Right ventricle myocardium superior (tissue), 1 donor: Measurements from ENCODE around the gene CHRNA10. TPM values are rescaled to one million over a fixed set of nuclear protein-coding genes. Genes with fewer than 3 reads are reported as not detected.

Source experiments
- ATAC-seq: fragments of 200-7000 bp; cut with Tn5 transposase; one replicate; pipeline ENCODE4 v1.9.1; 2020; ENCODE audit warnings: mild to moderate bottlenecking; ENCODE audit not compliant: poor library complexity
- DNase-seq: peaks from one replicate; pipeline ENCODE4 v3.0.0-alpha.2; 2020
- intact Hi-C: fragments of 100-400 bp; cut with DNase I; formaldehyde crosslinking; loops from one replicate; pipeline ENCODE4 v1.11.2; 2022
- long read RNA-seq: library from polyadenylated mRNA; unstranded; transcript quantifications from one replicate; pipeline ENCODE4 v2.0.0, GENCODE V29; 2021
- total RNA-seq: library from RNA; stranded (reverse); fragmentation: NEBNext Ultra II Directional; extraction: Animal tissue kit (Norgen Biotek cat#: 25700); gene quantifications from one replicate; pipeline ENCODE4 v1.2.1, GENCODE V29; 2021
- donor health status: DM: no; HTN: yes; CAD: no; lungs with severe emphysema.

Gene CHRNA10, protein sequence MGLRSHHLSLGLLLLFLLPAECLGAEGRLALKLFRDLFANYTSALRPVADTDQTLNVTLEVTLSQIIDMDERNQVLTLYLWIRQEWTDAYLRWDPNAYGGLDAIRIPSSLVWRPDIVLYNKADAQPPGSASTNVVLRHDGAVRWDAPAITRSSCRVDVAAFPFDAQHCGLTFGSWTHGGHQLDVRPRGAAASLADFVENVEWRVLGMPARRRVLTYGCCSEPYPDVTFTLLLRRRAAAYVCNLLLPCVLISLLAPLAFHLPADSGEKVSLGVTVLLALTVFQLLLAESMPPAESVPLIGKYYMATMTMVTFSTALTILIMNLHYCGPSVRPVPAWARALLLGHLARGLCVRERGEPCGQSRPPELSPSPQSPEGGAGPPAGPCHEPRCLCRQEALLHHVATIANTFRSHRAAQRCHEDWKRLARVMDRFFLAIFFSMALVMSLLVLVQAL
- 1.6 TPM for total RNA-seq
- long read RNA-seq, partial matches to known transcripts = 2 of 3 reads
- long read RNA-seq, other reads (novel, unspliced or antisense) = 1 of 3 reads

DNA sequence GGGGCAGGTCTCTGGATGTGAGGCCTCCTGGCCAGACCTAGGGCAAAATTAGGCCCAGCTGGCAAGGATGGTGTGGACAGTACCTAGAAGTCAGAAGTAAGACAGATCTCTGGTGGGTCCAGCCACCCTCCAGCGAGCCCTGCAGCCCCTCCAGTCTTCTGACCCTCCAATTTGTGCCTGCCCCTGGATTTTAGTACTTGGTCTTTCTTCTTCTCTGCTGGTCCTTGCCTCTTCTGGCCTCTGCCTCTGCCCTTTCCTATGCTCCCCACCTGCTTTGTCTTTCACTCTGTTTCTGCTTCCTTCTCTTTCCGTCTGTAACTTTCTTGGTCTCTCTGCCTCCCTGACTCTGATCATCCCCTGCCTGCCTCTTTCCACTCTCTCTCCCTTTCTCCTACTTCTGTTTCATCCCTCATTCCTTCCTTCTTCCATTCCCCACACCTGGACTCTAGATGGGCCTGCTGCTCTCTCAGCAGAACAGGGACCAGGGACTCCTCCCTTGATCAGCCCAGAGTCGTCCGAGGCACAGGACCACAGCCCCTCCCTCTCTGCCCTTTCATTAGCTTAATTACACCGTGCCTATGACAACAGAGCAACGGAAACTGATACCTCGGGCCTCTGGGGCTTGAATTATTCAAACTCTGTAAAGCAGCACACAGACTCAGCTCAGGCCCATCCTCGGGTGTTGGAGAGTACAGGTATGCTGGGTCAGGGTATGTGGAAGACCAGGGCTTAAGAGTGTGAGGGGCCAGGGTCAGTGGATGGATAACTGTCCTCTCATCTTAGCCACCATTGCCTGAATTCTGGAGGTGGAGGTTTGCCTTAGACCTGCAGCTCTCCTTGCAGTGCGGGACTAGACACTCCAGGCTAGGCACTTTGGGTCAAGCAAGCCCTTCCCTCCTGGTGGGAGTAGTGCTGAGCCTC, at the start of gene CHRNA10:
Gene CHRNA10, minus strand, starts transcription at position 51 of the 921 bp plus-strand sequence. CDS start 72 bp downstream, outside the sequence.
- DNase-seq (no peak), ATAC-seq (peak; percentile 14)

DNA sequence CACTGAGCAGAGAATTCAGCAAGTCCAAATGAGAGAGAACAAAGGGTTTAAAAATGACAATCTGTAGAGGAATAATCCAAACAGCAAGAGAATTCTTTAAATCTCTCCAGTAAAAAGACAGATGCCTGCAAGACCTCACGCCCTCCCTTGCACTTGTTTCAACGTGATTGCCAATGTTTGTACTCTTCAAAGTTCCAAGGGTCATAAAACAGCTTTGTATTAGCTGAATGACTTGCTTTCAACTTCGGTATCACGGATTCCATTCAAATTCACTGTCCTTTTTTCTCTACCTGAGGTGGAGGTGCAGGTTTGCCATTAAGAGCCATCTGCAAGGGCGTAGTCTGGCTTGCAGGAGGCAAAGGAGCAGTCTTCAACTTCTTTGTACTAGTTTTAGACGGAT, 41.1 kb upstream of the CHRNA10 start:
- DNase-seq (no peak), ATAC-seq (no peak)
- intact Hi-C loops = no loop called here

More for the DNA sequence above, at the start of gene CHRNA10:
- intact Hi-C loops = no loop called here

DNA sequence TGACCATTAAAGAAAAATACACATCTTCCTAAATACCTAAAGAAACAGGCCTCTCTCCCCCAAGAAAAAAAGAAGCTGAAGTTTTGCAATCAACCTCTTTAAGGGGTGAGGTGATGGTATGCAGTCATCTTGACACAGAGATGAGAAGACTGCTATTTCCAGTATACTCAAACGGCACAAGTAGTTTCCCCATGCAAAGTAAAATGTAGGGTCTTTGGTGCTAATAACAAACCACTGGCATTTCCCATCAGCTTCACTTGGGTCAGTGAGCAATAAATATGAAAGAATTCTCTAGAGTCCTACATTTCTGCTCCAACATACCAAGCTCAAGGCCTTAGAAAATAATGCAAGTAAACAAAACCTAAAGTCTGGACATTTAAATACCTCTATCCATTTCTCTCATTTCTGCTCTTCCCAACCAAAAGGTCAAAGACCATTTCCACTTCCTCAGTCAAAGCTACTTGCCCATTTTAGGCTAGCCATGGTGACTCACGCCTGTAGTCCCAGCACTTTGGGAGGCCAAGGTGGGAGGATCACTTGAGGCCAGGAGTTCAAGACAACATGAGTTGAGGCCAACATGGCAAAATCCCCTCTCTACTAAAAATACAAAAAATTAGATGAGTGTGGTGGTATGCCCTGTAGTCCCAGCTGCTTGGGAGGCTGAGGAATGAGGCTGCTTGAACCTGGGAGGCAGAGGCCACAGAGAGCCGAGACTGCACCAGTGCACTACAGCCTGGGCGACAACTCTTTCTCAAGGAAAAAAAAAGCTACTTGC, 39.5 kb upstream of the CHRNA10 start:
- no peak for DNase-seq
- ATAC-seq = no peak
- intact Hi-C loops = no loop called here

DNA sequence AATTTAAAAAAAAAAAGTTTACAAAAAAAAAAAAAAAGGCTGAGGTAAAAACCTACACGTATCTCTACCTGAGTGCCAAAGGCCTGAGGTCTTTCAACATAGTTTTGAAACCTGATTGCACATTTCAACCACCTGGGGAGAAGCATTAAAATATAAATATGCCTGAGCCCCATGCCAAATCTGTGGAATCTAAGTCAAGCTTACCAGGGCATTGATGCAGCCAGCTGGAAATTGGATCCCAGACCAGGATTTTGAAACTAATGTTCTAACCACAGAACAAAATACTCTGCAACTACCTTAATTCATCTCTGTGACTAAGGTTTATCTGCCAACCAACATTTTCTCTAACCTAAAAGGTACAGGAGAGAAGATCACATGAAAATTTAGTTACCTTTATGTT, 38.8 kb upstream of the CHRNA10 start:
- no peak for ATAC-seq
- intact Hi-C loops = no loop called here
- no peak for DNase-seq

DNA sequence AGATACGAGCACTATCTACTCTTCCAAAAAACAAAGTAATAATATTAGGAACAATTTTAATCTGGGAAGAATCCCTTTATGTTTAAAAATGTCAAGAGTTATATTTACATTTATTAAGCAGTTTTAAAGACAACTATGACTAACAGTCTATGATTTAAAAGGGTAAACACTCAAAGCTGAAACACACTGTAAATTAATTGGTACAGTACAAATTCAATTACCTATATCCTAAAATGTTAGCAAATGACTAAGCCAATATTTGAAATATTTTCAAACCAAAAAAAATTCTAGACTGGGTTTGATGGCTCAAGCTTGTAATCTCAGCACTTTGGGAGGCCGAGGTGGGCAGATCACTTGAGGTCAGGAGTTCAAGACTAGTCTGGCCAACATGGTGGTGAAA, 36.0 kb upstream of the CHRNA10 start:
- intact Hi-C loops = no loop called here
- no peak for DNase-seq
- no peak for ATAC-seq

DNA sequence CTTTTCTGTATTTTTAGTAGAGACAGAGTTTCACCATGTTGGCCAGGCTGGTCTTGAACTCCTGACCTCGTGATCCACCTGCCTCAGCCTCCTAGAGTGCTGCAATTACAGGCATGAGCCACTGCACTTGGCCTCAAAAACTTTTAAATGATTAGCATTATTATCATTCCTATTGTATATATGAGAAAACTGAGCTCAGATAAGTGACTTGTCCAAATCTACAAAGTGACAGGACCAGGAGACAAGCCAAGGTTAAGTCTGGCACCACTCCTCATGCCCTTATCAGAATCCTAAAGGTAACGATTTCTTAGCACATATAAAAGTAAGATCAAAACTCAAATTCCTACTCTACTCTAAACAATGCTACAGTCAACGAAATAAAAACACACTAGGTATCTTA, 32.2 kb upstream of the CHRNA10 start:
- intact Hi-C loops = no loop called here
- ATAC-seq = no peak

DNA sequence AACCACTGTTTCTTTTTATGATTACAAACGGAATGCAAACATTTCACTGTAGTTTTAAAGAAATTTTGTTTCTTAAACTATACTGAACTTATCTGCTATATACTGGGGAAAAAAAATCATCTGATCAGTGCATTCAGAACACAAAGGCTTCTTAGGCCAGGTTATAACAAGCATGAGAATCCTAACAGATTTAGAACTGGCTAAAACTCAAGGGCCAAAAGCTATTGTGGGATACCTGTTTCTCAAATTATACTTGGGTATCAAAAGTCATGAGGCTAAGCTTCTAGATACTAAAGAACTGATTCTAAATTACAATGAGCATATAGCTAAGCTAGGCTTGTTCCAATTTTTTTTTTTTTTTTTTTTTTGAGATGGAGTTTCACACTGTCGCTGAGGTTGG, 29.7 kb upstream of the CHRNA10 start:
- DNase-seq (no peak), ATAC-seq (peak; percentile 16)
- intact Hi-C loops = no loop called here

More for the DNA sequence above, 32.2 kb upstream of the CHRNA10 start:
- no peak for DNase-seq

DNA sequence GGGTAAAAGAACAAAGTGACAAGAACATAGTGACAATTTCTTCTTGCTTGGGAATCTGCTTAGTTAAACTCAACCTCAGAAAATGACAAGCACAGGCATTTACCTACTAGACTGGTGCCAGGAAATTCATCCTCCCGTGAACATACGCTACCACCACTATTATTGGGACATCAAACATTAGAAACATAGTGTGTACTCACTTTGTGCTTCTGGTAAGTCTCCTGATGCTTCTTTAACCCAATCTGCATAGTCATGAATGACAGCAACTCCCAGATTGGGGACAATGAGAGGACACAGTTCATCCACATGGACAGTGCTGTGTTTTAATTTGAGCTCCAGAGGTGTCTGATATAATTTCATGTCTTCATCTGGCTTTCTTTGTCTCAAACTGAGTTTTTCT, 29.2 kb upstream of the CHRNA10 start:
- DNase-seq (no peak), ATAC-seq (no peak)
- intact Hi-C loops = no loop called here

DNA sequence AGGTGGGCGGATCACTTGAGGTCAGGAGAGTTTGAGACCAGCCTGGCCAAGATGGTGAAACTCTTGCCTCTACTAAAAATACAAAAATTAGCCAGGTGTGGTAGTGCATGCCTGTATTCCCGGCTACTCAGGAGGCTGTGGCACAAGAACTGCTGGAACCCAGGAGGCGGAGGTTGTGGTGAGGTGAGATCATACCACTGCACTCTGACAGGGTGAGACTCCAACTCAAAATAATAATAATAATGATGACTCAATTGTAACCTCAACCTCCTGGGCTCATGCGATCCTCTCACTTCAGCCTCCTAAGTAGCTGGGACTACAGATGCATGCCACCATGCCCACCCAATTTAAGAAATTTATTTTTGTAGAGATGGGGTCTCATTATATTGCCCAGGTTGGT, 15.6 kb upstream of the CHRNA10 start:
- intact Hi-C loops = no loop called here
- ATAC-seq = no peak

DNA sequence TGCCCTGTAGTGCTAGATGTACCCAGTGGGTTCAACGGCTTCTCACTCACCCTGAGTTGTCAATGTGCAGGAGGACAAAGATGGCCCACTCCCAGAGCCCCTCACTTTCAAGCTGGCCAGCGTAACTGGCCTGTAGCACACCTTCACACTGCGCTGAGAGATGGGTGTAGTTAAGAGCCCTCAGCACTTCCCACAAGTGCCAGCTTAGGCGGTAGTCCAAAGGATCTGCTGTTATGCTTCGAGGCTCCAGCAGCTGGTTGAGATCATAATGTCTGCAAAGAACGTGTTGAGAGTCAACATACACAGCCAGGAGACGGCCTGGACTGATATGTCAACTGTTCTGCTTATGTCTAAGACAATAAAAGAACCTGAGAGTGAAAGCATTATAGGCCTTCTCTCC, 14.7 kb upstream of the CHRNA10 start:
- ATAC-seq = peak; percentile 78
- intact Hi-C loops = no loop called here
- no peak for DNase-seq

More for the DNA sequence above, 15.6 kb upstream of the CHRNA10 start:
- no peak for DNase-seq

DNA sequence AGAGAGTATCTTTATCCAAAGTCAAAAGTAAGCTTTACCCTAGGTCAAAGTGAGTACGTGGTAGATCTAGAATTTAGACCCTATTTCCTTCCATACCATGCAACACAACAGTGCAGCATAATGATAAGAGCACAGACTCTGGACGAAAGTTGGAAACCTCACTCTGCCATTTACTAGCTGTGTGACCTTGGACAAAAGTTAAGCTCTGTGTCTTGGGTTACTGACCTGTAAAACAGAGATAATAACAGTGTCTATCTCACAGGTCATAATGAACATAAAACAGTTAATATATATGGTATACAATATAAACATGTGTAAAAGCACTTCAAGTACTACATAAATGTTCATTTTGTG, 13.6 kb upstream of the CHRNA10 start:
- ATAC-seq (peak; percentile 33), DNase-seq (no peak)
- intact Hi-C loops = no loop called here

DNA sequence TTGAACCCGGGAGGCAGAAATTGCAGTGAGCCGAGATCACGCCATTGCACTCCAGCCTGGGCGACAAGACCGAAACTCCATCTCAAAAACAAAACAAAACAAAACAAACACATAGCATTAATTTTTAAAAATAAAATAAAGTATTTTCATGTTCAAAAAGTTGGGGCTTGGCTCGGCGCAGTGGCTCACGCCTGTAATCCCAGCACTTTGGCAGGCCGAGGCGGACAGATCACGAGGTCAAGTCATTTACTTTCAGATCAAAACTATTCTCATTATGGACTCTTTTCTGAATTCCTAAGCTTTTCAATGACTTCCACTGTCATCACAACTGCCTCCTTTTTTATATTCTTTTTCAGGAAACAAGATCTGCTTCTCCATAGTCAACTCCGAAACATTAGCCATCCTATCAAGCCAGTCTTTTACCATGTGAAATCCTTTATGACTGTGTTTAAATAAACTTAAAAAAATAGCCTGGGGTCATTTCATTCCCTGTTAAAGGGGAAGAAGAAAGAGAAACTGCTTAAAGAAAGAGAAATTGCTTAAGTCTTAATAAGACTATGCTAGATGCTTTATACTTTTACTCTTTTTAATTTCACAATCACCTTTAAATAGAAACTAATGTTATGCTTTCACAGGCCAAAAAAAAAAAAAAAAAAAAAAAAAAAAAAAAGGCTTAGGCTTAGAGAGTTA, 13.1 kb upstream of the CHRNA10 start:
- no peak for DNase-seq
- no peak for ATAC-seq
- intact Hi-C loops = no loop called here

DNA sequence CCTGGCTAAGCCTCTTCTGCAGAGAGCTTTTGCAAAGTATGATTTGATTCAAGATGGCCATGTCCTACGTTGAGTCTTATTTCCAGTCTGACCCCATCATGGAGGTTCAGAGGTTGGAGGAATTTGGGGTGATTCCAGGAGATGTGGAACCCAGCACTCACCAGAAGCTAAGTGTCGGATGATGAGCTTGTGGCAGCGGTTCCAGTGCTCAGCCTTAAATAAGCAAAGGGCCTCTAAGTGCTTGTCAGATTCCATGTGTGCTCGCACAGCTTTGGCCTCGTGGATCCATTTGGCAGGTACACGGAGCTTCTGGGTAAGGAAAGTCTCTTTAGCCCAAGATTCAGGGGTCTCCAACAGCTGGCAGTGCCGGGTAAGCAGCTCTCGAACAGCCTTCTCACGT, 11.9 kb upstream of the CHRNA10 start:
- DNase-seq = no peak
- peak; percentile 79 for ATAC-seq
- intact Hi-C loops = no loop called here

DNA sequence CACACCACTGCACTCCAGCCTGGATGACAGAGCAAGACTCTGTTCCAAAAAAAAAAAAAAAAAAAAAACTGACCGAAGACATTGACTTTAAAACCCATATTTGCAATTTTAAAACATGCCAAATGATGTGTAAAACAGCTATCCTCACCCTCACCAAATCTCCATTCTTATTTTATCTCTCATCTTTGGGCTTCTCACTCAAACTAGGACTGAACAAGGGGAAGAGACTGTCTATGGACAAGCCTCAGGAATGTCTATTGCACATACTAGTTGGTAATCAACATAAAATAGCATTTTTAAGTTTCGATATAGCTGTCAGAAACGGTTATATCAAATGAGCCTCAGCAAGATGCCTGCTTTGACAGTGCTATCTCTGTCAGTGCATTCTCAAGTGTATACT, 7.9 kb upstream of the CHRNA10 start:
- DNase-seq = no peak
- intact Hi-C loops = no loop called here
- ATAC-seq = no peak

DNA sequence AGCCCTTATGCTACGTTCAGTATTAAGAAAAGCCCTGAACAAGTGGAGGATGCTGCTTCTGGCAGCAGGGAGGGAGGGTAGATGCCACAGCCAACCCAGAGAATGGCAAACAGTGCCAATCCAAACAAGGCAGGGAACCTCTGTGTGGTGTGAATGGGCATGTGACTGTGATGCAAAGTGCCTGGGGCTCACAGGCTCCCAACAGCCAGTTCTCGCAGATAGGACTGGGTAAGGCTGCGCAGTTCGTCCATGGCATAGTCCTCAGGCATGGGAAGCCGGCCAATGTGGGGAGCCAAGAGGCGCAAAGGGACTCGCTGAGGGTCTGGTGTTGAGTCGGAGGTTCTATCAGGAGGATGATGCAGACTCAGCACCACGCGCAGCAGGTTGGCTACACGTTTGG, 4.8 kb upstream of the CHRNA10 start:
- no peak for ATAC-seq
- DNase-seq = no peak
- intact Hi-C loops = no loop called here

DNA sequence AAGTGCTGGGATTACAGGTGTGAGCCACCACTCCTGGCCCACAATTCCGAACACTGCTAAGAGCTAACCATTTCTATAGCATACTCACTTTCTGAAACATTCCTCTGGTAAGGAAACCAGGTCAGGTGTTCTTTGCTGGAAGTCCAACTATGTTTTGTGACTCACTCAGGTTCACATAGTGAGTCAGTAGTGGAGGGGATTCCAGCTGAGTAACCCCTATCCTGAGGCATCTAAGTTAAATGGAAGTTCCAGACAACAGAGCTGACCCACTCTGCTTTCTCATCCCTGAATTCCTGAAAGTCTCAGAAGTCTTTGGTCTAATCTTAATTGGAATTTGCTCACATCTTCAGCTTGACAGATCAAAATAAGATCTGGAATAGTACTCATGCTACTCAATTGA, 3.0 kb upstream of the CHRNA10 start:
- no peak for DNase-seq
- intact Hi-C loops = no loop called here
- no peak for ATAC-seq

DNA sequence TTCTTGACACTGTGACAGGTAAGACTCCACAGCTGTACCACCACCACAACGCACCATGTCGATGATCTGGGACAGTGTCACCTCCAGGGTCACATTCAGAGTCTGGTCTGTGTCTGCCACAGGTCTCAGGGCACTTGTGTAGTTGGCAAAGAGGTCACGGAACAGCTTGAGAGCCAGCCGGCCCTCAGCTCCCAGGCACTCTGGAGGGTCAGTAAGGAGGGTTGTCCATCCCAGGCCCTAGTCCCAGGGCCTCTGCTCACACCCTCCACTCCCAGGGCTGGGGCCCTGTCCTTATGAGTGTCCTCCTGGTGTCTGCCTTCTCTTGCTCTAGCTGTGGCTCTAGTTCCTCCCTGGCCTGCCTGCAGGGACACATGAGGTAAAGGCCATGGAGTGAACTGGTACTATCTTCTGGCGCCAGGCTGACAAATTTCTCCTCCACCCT, 1.4 kb downstream of the CHRNA10 start:
- intact Hi-C loops = no loop called here
- ATAC-seq = peak; percentile 84
- DNase-seq = peak; percentile 66

DNA sequence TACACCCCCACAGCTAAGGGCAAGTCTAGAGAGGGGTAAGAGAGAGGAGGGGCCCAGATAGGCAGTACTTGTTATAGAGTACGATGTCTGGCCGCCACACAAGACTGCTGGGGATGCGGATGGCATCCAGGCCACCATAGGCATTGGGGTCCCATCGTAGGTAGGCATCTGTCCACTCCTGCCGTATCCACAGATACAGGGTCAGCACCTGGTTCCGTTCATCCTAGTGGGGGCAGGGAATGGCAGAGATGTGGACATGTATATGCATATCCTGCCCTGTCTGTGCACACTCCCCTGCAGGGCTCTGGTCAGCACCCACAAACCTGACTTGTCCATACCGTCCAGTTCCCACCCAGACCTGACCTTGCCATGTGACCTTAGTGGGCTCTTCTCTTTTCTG, 2.1 kb downstream of the CHRNA10 start:
- intact Hi-C loops = no loop called here
- DNase-seq = no peak
- ATAC-seq = no peak
